22Rv1 (cell line): ENCODE results near the gene MMP17.

Experiments used
- H3K27ac ChIP-seq: fragments of 450-650 bp; 2 replicates; pipeline ENCODE4 v1.5.1; 2017
- ZFX ChIP-seq: fragments of 450-650 bp; IDR thresholded peaks from 2 replicates; pipeline ENCODE4 v1.6.1; 2017; ENCODE audit warnings: antibody characterized with exemption, borderline replicate concordance
- TF ChIP-seq, protein P1 (sequence below): fragments of 450-650 bp; IDR thresholded peaks from 2 replicates; pipeline ENCODE4 v1.5.1; 2017; ENCODE audit warnings: mild to moderate bottlenecking

The MMP17 gene

DNA sequence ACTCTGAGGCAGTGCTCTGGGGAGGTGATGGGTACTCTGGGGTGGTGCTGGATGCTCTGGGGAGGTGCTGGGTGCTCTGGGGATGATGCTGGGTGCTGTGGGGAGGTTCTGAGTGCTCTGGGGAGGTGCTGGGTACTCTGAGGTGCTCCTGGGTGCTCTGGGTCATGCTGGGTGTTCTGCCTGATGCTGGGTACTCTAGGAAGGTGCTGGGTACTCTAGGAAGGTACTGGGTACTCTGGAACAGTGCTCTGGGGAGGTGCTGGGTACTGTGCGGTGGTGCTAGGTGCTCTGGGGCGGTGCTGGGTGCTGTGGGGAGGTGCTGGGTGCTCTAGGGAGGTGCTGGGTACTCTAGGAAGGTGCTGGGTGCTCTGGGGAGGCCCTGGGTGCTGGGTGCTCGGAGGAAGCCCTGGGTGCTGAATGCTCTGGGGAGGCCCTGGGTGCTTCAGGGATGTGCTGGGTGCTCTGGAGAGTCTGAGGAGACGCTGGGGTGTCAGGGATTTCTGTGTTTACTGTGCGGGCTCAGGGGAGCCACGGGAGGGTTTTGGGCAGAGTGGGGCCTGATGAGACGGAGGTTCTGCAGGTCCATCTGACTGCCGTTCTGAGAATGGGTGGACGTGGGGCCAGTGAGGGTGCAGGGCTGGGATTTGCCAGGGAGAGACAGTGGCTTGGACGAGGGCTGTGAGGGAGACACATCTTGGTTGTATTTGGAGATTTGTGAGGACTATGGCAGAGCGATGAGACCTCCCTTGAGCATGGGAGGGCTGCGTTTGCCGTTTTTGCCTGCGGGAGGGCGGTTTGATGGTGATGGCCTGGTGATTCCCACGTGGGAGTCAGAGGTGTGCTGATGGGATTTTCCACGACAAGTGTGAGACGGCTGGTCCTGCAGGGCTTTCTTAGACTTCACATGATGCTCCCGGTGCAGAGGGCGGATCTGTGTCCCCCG, 30.0 kb downstream of the MMP17 start:
- no peak for TF ChIP-seq ZFX
- TF ChIP-seq, protein P1, sequence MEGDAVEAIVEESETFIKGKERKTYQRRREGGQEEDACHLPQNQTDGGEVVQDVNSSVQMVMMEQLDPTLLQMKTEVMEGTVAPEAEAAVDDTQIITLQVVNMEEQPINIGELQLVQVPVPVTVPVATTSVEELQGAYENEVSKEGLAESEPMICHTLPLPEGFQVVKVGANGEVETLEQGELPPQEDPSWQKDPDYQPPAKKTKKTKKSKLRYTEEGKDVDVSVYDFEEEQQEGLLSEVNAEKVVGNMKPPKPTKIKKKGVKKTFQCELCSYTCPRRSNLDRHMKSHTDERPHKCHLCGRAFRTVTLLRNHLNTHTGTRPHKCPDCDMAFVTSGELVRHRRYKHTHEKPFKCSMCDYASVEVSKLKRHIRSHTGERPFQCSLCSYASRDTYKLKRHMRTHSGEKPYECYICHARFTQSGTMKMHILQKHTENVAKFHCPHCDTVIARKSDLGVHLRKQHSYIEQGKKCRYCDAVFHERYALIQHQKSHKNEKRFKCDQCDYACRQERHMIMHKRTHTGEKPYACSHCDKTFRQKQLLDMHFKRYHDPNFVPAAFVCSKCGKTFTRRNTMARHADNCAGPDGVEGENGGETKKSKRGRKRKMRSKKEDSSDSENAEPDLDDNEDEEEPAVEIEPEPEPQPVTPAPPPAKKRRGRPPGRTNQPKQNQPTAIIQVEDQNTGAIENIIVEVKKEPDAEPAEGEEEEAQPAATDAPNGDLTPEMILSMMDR, result no peak
- no peak overlapping the region for H3K27ac ChIP-seq

DNA sequence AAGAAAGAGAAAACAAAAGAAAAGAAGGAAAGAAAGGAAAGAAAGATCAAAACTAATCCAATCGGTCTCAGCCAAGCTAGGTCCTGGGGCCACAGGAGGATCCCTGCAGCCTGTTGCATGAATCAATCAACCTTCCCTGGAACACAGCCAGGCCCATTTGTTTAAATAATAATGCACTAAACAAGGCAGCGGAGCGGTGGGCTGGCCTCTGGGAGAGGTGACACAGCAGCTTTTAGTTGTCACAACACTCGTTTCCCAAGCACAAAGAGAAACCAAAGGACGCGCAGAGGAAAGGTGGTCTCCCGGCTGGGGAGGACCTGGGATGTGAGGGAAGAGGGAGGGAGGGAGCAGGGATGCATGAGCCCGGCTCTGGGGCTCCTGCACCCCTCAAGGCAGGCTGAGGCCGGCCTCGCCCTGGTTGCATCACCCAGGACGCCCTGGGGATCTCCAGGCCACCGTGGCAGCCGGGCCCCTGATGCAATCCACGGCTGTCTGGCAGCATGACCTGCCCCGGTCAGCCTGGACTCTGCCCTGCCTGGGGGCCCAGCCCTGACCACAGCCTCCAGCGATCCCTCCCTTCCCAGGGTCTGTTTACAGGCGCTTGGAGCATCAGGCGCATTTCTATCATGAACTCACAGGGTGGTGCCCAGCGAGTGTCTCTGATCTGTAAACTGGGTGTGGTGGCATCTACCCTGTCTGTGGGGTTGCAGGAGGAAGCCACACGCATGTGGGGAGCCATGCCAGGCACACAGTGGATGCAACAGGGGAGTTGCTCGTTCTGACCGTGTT, 32.5 kb downstream of the MMP17 start:
- no peak overlapping the region for H3K27ac ChIP-seq
- no peak for TF ChIP-seq ZFX
- TF ChIP-seq, protein P1, result no peak

DNA sequence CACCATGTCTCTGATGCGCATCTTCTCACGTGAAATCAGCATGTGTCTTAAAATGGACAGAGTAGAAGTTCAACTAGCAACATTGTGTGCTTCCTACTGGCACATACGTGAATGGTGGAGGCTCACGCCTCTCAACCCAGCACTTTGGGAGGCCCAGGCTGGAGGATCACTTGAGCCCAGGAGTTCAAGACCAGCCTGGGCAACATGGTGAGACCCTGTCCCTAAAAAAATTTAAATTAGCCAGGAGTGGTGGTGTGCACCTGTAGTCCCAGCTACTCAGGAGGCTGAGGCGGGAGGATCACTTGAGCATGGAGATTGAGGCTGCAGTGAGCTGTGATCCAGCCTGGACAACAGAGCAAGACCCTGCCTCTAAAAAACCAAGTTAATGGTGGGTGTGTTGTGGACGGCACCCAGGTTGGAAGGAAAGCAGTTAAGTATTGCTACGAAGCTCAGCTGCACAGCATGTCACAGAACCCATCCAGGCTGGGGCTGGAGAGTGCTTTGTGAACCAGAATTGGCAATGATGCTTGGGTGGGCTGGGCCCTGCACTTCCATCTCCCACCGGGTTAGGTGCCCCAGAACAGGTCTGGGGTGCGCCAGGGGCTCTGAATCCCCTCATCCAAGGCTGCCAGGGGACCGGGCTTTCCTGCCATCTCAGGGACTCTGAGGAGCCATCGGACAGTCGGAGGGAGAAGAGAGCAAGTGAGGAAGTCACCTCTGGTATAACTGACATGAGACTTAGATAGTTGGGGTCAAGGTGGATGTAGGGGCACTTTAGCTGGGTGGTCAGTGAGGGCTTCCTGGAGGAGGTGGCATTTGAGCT, 33.3 kb downstream of the MMP17 start:
- TF ChIP-seq ZFX, result no peak
- TF ChIP-seq, protein P1, result no peak
- no peak overlapping the region for H3K27ac ChIP-seq

GRCh38 chr12:131862084-131862441, 33.9 kb downstream of the MMP17 start:
- TF ChIP-seq, protein P1, result no peak
- no peak for TF ChIP-seq ZFX
- no peak overlapping the region for H3K27ac ChIP-seq

DNA sequence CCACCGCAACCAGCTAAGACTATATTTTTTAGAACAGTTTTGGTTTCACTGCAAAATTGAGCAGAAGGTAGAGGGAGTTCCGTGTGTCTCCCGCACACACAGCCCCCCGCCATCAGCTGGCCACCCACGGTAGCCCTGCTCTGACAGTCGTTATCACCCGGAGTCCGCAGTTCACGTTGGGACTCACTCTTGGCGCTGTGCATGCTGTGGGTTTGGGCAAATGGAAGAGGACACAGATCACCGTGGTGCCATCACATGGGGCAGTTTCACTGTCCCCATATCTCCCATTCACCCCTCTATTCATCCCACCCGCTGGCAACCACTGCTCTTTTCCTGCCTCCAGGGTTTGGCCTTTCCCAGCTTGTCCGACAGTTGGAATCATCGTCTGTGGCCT, 34.4 kb downstream of the MMP17 start:
- no peak overlapping the region for H3K27ac ChIP-seq
- no peak for TF ChIP-seq ZFX
- TF ChIP-seq, protein P1, result no peak

DNA sequence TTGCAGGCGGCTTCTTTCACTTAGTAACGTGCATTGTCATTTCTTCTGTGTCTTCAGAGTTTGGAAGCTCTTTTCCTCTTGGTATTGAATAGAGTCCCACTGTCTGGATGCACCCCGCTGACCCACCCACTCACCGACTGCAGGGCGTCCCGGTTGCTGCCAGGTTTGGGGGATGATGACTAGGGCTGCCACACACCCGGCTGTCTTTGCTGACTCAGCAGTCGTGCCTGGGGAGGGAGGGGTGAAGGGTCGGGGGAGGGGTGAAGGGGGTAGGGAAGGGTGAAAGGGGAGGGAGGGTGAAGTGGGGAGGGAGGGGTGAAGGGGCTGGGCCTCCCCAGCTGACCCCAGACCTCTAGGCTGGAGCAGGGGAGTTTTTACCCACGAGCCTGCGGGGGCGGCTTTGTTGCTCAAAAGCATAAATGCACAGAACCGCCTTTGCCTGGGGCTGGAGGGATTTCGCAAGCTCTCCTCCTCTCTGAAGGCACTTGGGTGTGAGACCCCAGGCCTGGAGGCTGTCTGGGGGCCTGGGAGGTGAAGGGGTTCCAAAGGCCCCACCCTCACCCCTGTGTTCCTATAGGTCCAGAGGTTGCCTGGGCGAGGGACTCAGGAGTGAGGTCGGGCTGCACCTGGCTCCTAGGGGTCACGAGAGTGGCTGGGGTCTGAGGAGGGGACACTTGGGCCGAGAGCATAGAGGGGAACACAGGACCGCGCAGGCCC, 35.0 kb downstream of the MMP17 start:
- TF ChIP-seq, protein P1, result no peak
- no peak for TF ChIP-seq ZFX
- no peak overlapping the region for H3K27ac ChIP-seq
